GM19193 (cell line): ENCODE results near the gene ZFP42.

Experiments used
- POLR2A ChIP-seq: IDR thresholded peaks from 4 replicates; pipeline ENCODE4 v1.6.1; 2011; ENCODE audit not compliant: insufficient read depth, insufficient read length; ENCODE audit errors: extremely low read depth

Gene ZFP42

DNA sequence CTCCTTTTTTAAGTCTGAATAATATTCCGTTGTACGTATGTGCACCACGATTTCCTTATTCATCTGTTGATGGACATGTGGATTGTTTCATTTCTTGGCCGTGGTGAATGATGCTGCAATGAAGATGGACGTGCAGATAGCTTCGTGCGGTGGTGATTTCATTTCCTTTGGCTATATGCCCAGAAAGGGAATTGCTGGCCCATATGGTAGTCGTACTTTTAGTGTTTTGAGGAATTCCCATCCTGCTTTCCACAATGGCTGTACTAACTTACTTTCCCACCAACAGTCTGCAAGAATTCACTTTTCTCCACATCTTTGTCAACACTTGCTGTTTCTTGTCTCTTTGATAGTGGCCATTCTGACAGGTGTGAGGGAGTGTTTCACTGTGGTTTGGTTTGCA, 12.8 kb downstream of the ZFP42 start:
- no peak for TF ChIP-seq POLR2A

GRCh38 chr4:188012426-188012945, 16.9 kb downstream of the ZFP42 start:
- no peak for TF ChIP-seq POLR2A

- no peak for TF ChIP-seq POLR2A
Measured at GRCh38 chr4:188015025-188015940, 19.7 kb downstream of the ZFP42 start.

- no peak for TF ChIP-seq POLR2A
Measured at GRCh38 chr4:188016754-188017153, 21.2 kb downstream of the ZFP42 start.

- no peak for TF ChIP-seq POLR2A
Measured at GRCh38 chr4:188018262-188018661, 22.7 kb downstream of the ZFP42 start.

GRCh38 chr4:188021548-188022249, 26.1 kb downstream of the ZFP42 start:
- no peak for TF ChIP-seq POLR2A

DNA sequence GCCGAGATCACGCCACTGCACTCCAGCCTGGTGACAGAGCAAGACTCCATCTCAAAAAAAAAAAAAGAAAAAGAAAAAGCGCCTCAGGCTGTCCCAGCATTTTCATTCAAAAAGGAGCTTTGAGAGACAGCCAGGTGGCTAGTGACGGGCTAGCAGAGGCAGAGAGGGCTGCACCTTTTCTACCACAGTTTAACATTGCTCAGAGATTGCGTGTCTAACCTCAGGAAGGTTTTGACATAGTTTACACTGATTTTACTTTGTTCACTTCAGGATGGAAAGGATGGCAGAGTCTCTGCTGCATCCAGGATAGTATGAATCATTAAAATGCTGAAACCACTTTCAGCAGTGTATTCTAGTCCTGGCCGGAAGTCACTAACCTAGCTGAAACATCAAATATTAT, 28.1 kb downstream of the ZFP42 start:
- TF ChIP-seq POLR2A, result no peak

- TF ChIP-seq POLR2A, result no peak
Measured at GRCh38 chr4:188025476-188025875, 29.9 kb downstream of the ZFP42 start.

DNA sequence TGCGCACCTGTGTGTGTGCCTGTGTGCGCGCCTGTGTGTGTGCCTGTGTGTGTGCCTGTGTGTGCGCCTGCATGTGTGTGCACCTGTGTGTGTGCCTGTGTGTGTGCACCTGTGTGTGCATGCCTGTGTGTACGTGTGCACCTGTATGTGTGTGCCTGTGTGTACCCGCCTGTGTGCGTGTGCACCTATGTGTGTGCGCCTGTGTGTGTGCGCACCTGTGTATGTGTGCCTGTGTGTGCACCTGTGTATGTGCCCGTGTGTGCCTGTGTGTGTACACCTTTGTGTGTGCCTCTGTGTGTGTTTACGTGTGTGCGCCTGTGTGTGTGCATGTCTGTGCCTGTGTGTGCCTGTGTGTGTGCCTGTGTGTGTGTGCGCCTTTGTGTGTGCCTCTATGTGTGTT, 33.5 kb downstream of the ZFP42 start:
- no peak for TF ChIP-seq POLR2A

- TF ChIP-seq POLR2A, result no peak
Measured at GRCh38 chr4:188030401-188030800, 34.8 kb downstream of the ZFP42 start.

GRCh38 chr4:188031751-188032150, 36.2 kb downstream of the ZFP42 start:
- no peak for TF ChIP-seq POLR2A

- no peak for TF ChIP-seq POLR2A
Measured at GRCh38 chr4:188032170-188032569, 36.6 kb downstream of the ZFP42 start.

- TF ChIP-seq POLR2A, result no peak
Measured at GRCh38 chr4:188032583-188032982, 37.0 kb downstream of the ZFP42 start.

DNA sequence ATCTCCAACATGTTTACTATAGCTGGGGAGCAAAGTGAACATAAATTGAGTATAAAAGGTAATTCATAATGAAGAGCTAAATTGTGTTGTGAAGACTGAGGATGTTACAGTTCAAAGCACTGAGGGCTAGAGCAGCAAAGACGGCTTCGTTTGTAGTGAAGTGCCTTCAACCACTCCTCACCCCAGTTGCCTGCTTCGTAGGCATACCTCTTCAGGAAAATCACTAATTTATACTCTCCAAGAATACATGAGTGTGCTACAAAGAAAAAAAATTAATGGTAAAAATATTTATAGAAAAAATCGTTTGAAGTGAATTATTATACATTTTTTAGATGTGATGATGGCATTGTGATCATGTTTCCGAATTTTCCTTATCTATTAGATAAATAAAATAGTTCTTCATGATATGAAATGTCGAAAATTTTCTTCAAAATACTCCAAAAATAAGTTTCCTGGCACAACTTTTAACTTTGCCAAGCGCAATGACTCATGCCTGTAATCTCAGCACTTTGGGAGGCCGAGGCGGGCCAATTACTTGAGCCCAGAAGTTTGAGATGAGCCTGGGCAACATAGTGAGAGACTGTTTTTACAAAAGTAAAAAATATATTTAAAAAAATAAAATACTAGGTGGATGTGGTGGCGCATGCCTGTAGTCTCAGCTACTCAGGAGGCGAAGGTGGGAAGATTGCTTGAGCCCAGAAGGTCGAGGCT, 41.6 kb downstream of the ZFP42 start:
- no peak for TF ChIP-seq POLR2A

DNA sequence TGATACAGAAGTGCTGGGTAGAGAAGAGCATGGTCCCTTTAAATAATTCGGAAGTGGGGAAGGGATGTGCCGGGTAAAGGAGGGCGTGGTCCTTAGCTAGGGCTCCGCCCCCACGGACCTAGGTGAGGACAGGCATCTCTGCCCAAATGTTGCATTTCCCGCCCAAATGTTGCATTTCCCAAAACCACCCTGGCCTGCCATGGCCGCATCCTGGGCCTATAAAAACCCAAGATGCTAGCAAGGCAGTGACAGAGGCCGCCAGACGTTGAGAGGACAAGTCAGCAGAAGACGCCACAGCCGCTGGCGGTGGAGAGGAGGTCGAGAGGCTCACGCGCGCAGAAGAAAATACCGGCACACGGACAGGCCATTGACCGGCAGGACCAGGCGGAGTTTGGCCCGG, 46.1 kb downstream of the ZFP42 start:
- TF ChIP-seq POLR2A, result no peak

DNA sequence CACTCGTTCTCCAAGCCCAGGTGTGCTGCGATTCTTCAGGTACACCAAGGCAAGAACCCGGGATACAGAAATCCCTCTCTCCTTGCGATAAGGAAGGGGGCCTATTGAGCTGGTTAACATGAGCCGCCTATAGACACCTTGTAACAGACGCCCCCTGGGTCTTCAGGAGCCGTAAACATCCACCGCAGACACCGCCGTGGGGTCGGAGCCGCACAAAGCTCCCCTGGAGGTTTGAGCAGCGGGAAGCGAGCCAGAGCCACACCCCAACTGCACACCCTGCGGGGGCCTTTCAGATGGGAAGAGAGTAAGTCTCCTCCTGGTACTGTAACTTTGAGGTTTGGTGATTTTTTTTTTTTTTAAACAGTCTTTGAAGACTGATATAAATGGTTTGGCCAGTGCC, 46.6 kb downstream of the ZFP42 start:
- TF ChIP-seq POLR2A, result no peak

- TF ChIP-seq POLR2A, result no peak
Measured at GRCh38 chr4:188043154-188043553, 47.6 kb downstream of the ZFP42 start.
